HepG2 (cell line): ENCODE results near the gene LAMC1. TPM values are rescaled to one million over a fixed set of nuclear protein-coding genes. Genes with fewer than 3 reads are reported as not detected.

Experiments used
- ATAC-seq: fragments of 200-7000 bp; cut with Tn5 transposase; 3 replicates; pipeline ENCODE4 v1.9.1; 2020; ENCODE audit warnings: mild to moderate bottlenecking, moderate library complexity
- BruUV-seq: library from RNA; stranded (reverse); fragments of 400-500 nt; replicated peaks from 2 replicates; lab custom pipeline; 2021; lab: Mats Ljungman, UMichigan
- CTCF ChIA-PET: fragments of 300-600 bp; formaldehyde crosslinking; extraction: SDS; loops from one replicate; lab custom pipeline; 2021; ENCODE audit warnings: low total read pairs, inconsistent platforms, low intra/inter-chr PET ratio; lab: Yijun Ruan, JAX
- POLR2A ChIA-PET: fragments of 350-600 bp; sonication (Branson Sonifier 250); formaldehyde crosslinking; loops from one replicate; lab custom pipeline; 2020; ENCODE audit warnings: antibody characterized with exemption, inconsistent platforms; lab: Yijun Ruan, JAX
- DNase-seq: peaks from one replicate; pipeline ENCODE4 v3.0.0-alpha.2; 2015; ENCODE audit warnings: low spot score
- FAIRE-seq: peaks from 3 replicates; lab custom pipeline; 2011; peaks lifted over from hg19 to GRCh38; lab: Jason Lieb, UNC
- H2AFZ ChIP-seq: one replicate; pipeline ENCODE4 v1.6.1; 2011; ENCODE audit warnings: low read length, inconsistent platforms
- H3K27ac ChIP-seq: fragments of 300-600 bp; 3 replicates; pipeline ENCODE4 v1.8.0; 2011; ENCODE audit warnings: mixed run types, mild to moderate bottlenecking, mixed read lengths, low read length, inconsistent platforms; ENCODE audit not compliant: insufficient read depth; ENCODE audit errors: extremely low read length
- H3K27me3 ChIP-seq, 2 experiments: fragments of 200-600 bp in 1 of 2; 2 replicates in 1 of 2; 3 replicates in 1 of 2; pipeline versions ENCODE4 v1.6.0 to v1.8.0; 2011; ENCODE audit warnings: low read length in 2 of 2, mild to moderate bottlenecking in 2 of 2, moderate library complexity in 2 of 2, inconsistent platforms in 1 of 2; ENCODE audit not compliant: insufficient read depth in 2 of 2, control insufficient read depth in 1 of 2
- H3K36me3 ChIP-seq, 2 experiments: fragments of 200-600 bp in 1 of 2; replicated peaks in 1 of 2; 2 replicates in 1 of 2; 3 replicates in 1 of 2; pipeline versions ENCODE4 v1.5.1 to v1.8.0; 2011; ENCODE audit warnings: low read length in 2 of 2, inconsistent platforms in 1 of 2; ENCODE audit not compliant: insufficient read depth in 2 of 2, control insufficient read depth in 1 of 2
- H3K4me1 ChIP-seq: 2 replicates; pipeline ENCODE4 v1.5.1; 2012; ENCODE audit warnings: low read length, inconsistent platforms; ENCODE audit not compliant: insufficient read depth
- H3K4me2 ChIP-seq: 2 replicates; pipeline ENCODE4 v1.6.0; 2011; ENCODE audit warnings: low read depth, low read length, inconsistent platforms
- H3K4me3 ChIP-seq, 3 experiments: fragments of 200-600 bp in 1 of 3; sonication (generic), shearing (Covaris generic) in 1 of 3; replicated peaks in 1 of 3; 2 replicates each; pipeline ENCODE4 v1.5.1; 2011 to 2016; ENCODE audit warnings: low read length in 3 of 3, inconsistent platforms in 2 of 3, low read depth in 2 of 3, mild to moderate bottlenecking in 2 of 3, control low read depth in 1 of 3, mixed read lengths in 1 of 3; ENCODE audit not compliant: insufficient read depth in 1 of 3
- H3K79me2 ChIP-seq: one replicate; pipeline ENCODE4 v1.6.1; 2011; ENCODE audit warnings: low read length, inconsistent platforms; ENCODE audit not compliant: insufficient read depth
- H3K9ac ChIP-seq: 2 replicates; pipeline ENCODE4 v1.6.0; 2011; ENCODE audit warnings: mild to moderate bottlenecking, low read depth, low read length, inconsistent platforms; ENCODE audit not compliant: insufficient read depth
- H3K9me3 ChIP-seq: 2 replicates; pipeline ENCODE4 v1.5.1; 2012; ENCODE audit warnings: mild to moderate bottlenecking, low read length
- H4K20me1 ChIP-seq: 2 replicates; pipeline ENCODE4 v1.6.0; 2011; ENCODE audit warnings: inconsistent platforms, mild to moderate bottlenecking, low read length, moderate library complexity; ENCODE audit not compliant: insufficient read depth
- GTF3A ChIP-seq: sonication (generic); formaldehyde crosslinking; conservative IDR thresholded peaks from 2 replicates; pipeline ENCODE4 v1.4.0; 2020; ENCODE audit warnings: mild to moderate bottlenecking, missing genetic modification reagents
- KMT2A ChIP-seq: sonication (generic); formaldehyde crosslinking; IDR thresholded peaks from 2 replicates; pipeline ENCODE4 v1.4.0; 2020; ENCODE audit warnings: missing genetic modification reagents
- MTA1 ChIP-seq: sonication (generic); formaldehyde crosslinking; IDR thresholded peaks from 2 replicates; pipeline ENCODE4 v1.4.0; 2020; ENCODE audit warnings: missing genetic modification reagents, mild to moderate bottlenecking, borderline replicate concordance
- POLR2A ChIP-seq, 2 experiments: IDR thresholded peaks; 2 replicates each; pipeline ENCODE4 v1.6.1; 2011; ENCODE audit warnings: low read depth in 2 of 2, low read length in 2 of 2, mild to moderate bottlenecking in 1 of 2, moderate library complexity in 1 of 2; ENCODE audit not compliant: insufficient read depth in 1 of 2
- PTBP1 ChIP-seq: fragments of 200-400 bp; formaldehyde crosslinking; IDR thresholded peaks from 2 replicates; pipeline ENCODE4 v1.6.1; 2018; ENCODE audit warnings: low read length, low read depth; ENCODE audit not compliant: poor library complexity, severe bottlenecking
- THAP11 ChIP-seq: IDR thresholded peaks from 2 replicates; pipeline ENCODE4 v1.6.1; 2016; ENCODE audit warnings: missing biosample characterization, missing genetic modification reagents
- WGBS: methylation state at CpG from one replicate; pipeline ENCODE4 v1.1.6; 2017; ENCODE audit warnings: low lambda C conversion rate; 5-methylcytosine and 5-hydroxymethylcytosine counted together
- in situ Hi-C: cut with HindIII; loops from 2 replicates; pipeline ENCODE4 v1.10.0; 2017; ENCODE audit warnings: low pct_unique_long_range_greater_than_20kb; ENCODE audit not compliant: extremely low pct_ligation_motif_present
- intact Hi-C: fragments of 100-400 bp; cut with micrococcal nuclease; formaldehyde crosslinking; loops from one replicate; pipeline ENCODE4 v1.10.0; 2022; ENCODE audit not compliant: unreplicated experiment
- polyA plus RNA-seq, 8 experiments: library from polyadenylated mRNA; depleted of rRNA in 3 of 8; stranded (reverse) in 7 of 8; unstranded in 1 of 8; fragments of >200 nt; fragmentation: Illumina TruSeq in 4 of 8; extraction: Trizol in 4 of 8; gene quantifications; 2 replicates each; pipeline versions ENCODE4 v1.2.1 to v1.2.3, GENCODE V29; 2011 to 2016; ENCODE audit warnings: low read depth in 4 of 8, missing spikeins in 1 of 8, mixed read lengths in 1 of 8; ENCODE audit not compliant: insufficient read depth in 1 of 8
- total RNA-seq, 5 experiments: library from RNA; depleted of rRNA; stranded (reverse); fragments of >200 nt; fragmentation: Illumina TruSeq; extraction: Trizol; gene quantifications; 2 replicates each; pipeline ENCODE4 v1.2.3, GENCODE V29; 2016; ENCODE audit warnings: low read depth in 1 of 5
- TF ChIP-seq, protein P1 (sequence below): sonication (generic); formaldehyde crosslinking; IDR thresholded peaks from 2 replicates; pipeline ENCODE4 v1.5.0; 2020; ENCODE audit warnings: missing genetic modification reagents
- TF ChIP-seq, protein P2 (sequence below): sonication (generic); formaldehyde crosslinking; conservative IDR thresholded peaks from 2 replicates; pipeline ENCODE4 v1.4.0; 2020; ENCODE audit warnings: missing genetic modification reagents
- TF ChIP-seq, protein P3 (sequence below): sonication (generic); formaldehyde crosslinking; IDR thresholded peaks from 2 replicates; pipeline ENCODE4 v1.5.1; 2020; ENCODE audit warnings: missing genetic modification reagents, mild to moderate bottlenecking, borderline replicate concordance
- TF ChIP-seq, protein P4 (sequence below): sonication (generic); formaldehyde crosslinking; IDR thresholded peaks from 2 replicates; pipeline ENCODE4 v1.4.0; 2020; ENCODE audit warnings: missing genetic modification reagents, mild to moderate bottlenecking, borderline replicate concordance

LAMC1 gene
- total and polyA plus RNA-seq, 2 of the 13 experiments (the other 11 are each of a cell fraction or from before 2014, with no cell fraction given): 58.5 to 137 TPM

DNA sequence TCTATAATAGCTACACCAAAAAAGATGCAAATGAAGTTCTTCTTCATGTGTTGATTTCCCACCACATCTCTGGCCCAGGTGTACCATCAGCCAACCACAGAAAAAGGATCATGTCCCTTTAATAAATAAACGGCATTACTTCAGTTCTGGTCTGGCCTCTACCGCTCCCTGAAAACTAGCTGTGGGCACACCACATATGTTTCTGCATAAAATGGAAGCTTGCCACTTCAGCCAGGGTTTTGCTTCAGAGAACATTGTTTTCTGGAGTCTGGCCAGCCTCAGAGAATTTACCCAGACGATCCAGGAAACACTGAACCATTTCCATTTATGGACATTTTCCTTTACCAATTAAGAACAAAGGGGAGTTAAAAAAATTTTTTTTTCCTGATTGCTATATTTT is 157.0 kb downstream of the LAMC1 start:
- no peaks in the 10 kb centered on the region for H3K79me2 ChIP-seq
- TF ChIP-seq, protein P1, sequence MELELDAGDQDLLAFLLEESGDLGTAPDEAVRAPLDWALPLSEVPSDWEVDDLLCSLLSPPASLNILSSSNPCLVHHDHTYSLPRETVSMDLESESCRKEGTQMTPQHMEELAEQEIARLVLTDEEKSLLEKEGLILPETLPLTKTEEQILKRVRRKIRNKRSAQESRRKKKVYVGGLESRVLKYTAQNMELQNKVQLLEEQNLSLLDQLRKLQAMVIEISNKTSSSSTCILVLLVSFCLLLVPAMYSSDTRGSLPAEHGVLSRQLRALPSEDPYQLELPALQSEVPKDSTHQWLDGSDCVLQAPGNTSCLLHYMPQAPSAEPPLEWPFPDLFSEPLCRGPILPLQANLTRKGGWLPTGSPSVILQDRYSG (CRISPR knock-in tag): no peak
- TF ChIP-seq GTF3A (CRISPR knock-in tag) (no peak), MTA1 (CRISPR knock-in tag) (no peak), THAP11 (no peak), POLR2A (IDR thresholded peaks at IDR 0.05; ENCODE audit: insufficient read depth in 1 of 2, low read depth in 2 of 2, low read length in 2 of 2) (no peak), KMT2A (CRISPR knock-in tag) (no peak), PTBP1 (no peak)
- TF ChIP-seq, protein P2, sequence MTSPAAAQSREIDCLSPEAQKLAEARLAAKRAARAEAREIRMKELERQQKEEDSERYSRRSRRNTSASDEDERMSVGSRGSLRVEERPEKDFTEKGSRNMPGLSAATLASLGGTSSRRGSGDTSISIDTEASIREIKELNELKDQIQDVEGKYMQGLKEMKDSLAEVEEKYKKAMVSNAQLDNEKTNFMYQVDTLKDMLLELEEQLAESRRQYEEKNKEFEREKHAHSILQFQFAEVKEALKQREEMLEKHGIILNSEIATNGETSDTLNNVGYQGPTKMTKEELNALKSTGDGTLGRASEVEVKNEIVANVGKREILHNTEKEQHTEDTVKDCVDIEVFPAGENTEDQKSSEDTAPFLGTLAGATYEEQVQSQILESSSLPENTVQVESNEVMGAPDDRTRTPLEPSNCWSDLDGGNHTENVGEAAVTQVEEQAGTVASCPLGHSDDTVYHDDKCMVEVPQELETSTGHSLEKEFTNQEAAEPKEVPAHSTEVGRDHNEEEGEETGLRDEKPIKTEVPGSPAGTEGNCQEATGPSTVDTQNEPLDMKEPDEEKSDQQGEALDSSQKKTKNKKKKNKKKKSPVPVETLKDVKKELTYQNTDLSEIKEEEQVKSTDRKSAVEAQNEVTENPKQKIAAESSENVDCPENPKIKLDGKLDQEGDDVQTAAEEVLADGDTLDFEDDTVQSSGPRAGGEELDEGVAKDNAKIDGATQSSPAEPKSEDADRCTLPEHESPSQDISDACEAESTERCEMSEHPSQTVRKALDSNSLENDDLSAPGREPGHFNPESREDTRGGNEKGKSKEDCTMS (CRISPR knock-in tag): no peak
- TF ChIP-seq, protein P3, sequence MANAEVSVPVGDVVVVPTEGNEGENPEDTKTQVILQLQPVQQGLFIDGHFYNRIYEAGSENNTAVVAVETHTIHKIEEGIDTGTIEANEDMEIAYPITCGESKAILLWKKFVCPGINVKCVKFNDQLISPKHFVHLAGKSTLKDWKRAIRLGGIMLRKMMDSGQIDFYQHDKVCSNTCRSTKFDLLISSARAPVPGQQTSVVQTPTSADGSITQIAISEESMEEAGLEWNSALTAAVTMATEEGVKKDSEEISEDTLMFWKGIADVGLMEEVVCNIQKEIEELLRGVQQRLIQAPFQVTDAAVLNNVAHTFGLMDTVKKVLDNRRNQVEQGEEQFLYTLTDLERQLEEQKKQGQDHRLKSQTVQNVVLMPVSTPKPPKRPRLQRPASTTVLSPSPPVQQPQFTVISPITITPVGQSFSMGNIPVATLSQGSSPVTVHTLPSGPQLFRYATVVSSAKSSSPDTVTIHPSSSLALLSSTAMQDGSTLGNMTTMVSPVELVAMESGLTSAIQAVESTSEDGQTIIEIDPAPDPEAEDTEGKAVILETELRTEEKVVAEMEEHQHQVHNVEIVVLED: no peak
- TF ChIP-seq, protein P4, sequence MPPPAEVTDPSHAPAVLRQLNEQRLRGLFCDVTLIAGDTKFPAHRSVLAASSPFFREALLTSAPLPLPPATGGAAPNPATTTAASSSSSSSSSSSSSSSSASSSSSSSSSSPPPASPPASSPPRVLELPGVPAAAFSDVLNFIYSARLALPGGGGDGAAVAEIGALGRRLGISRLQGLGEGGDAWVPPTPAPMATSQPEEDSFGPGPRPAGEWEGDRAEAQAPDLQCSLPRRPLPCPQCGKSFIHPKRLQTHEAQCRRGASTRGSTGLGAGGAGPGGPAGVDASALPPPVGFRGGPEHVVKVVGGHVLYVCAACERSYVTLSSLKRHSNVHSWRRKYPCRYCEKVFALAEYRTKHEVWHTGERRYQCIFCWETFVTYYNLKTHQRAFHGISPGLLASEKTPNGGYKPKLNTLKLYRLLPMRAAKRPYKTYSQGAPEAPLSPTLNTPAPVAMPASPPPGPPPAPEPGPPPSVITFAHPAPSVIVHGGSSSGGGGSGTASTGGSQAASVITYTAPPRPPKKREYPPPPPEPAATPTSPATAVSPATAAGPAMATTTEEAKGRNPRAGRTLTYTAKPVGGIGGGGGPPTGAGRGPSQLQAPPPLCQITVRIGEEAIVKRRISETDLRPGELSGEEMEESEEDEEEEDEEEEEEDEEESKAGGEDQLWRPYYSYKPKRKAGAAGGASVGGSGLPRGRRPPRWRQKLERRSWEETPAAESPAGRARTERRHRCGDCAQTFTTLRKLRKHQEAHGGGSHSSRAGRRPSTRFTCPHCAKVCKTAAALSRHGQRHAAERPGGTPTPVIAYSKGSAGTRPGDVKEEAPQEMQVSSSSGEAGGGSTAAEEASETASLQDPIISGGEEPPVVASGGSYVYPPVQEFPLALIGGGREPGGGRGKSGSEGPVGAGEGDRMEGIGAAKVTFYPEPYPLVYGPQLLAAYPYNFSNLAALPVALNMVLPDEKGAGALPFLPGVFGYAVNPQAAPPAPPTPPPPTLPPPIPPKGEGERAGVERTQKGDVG (CRISPR knock-in tag): no peak
- TF ChIP-seq, all 625 proteins: peak for 0
- FAIRE-seq (no peak), DNase-seq (no peak), ATAC-seq (no peak)
- Histone ChIP-seq H3K27ac (no peak overlapping the region), H4K20me1 (no peaks in the 10 kb centered on the region), H3K27me3 (no peaks in the 10 kb centered on the region), H3K4me3 (no peak overlapping the region), H3K9me3 (no peaks in the 10 kb centered on the region), H3K4me2 (no peak overlapping the region), H3K9ac (no peak overlapping the region), H2AFZ (no peak overlapping the region), H3K36me3 (no peaks in the 10 kb centered on the region), H3K4me1 (no peaks in the 10 kb centered on the region)
- CTCF ChIA-PET: no interaction called here
- intact Hi-C loops: no loop called here
- 3% methylated on average over 3 of the region's 3 CpGs for WGBS
- POLR2A ChIA-PET: no interaction called here
- no TSS peak for BruUV-seq
- in situ Hi-C loops: no loop called here
